Stimulated activated naive CD8-positive, alpha-beta T cell treated with anti-CD3 and anti-CD28 coated beads, Interleukin-15, amount 100 ng/mL, for 72 hours (primary cell): Measurements from ENCODE around the gene FAM222A.
A peak's percentile ranks its signal among the peaks of the same experiment; 100 is the strongest.

ENCODE experiments used
- ATAC-seq: fragments of 150-1000 bp; cut with Tn5 transposase; 2 replicates; pipeline ENCODE4 v1.10.0; 2021; ENCODE audit warnings: mild to moderate bottlenecking, moderate library complexity
- DNase-seq, 2 donors: peaks; one replicate each; pipeline ENCODE4 v3.0.0; 2021 to 2022
- H3K27ac Mint-ChIP-seq, 2 donors: one replicate each; pipeline ENCODE4 v1.8.0; 2022; ENCODE audit warnings: mild to moderate bottlenecking in 2 of 2, mixed read lengths in 2 of 2, moderate library complexity in 2 of 2
- H3K27me3 Mint-ChIP-seq: one replicate; pipeline ENCODE4 v1.8.0; 2022; ENCODE audit warnings: mixed read lengths
- H3K4me1 Mint-ChIP-seq: one replicate; pipeline ENCODE4 v1.8.0; 2022; ENCODE audit warnings: mild to moderate bottlenecking, mixed read lengths
- H3K4me3 Mint-ChIP-seq, 2 donors: one replicate each; pipeline ENCODE4 v1.8.0; 2022; ENCODE audit warnings: mild to moderate bottlenecking in 2 of 2, mixed read lengths in 2 of 2, moderate library complexity in 1 of 2
- H3K9me3 Mint-ChIP-seq, 2 donors: one replicate each; pipeline ENCODE4 v1.8.0; 2022; ENCODE audit warnings: mixed read lengths in 2 of 2

Gene FAM222A

GRCh38 chr12:109762673-109763191 lies 49.1 kb downstream of the FAM222A start:
- no peak overlapping the region for H3K27ac Mint-ChIP-seq
- no peak overlapping the region for H3K4me3 Mint-ChIP-seq
- peak; percentile 4 for ATAC-seq
- peaks cover 19% of the 10 kb centered on the region for H3K4me1 Mint-ChIP-seq
- no peak for DNase-seq
- no peaks in the 10 kb centered on the region for H3K27me3 Mint-ChIP-seq
- H3K9me3 Mint-ChIP-seq: peaks cover 0 to 9% of the 10 kb centered on the region in 2 donors

- Mint-ChIP-seq H3K27me3 (no peaks in the 10 kb centered on the region), H3K4me3 (no peak overlapping the region), H3K27ac (no peak overlapping the region), H3K9me3 (peaks cover 0 to 6% of the 10 kb centered on the region in 2 donors), H3K4me1 (peaks cover 19% of the 10 kb centered on the region)
- DNase-seq: peak in 1 of 2 donors; percentile 23
- peak; percentile 84 for ATAC-seq
Measured at GRCh38 chr12:109763201-109763841, 49.7 kb downstream of the FAM222A start.

- DNase-seq (peak in 1 of 2 donors; percentile 1), ATAC-seq (no peak)
- Mint-ChIP-seq H3K27me3 (no peaks in the 10 kb centered on the region), H3K27ac (no peak overlapping the region), H3K4me3 (no peak overlapping the region), H3K4me1 (peaks cover 19% of the 10 kb centered on the region), H3K9me3 (peaks cover 0 to 6% of the 10 kb centered on the region in 2 donors)
Measured at GRCh38 chr12:109764123-109764522, 50.5 kb downstream of the FAM222A start.

- peak in 1 of 2 donors; percentile 6 for DNase-seq
- no peak for ATAC-seq
- peaks cover 19% of the 10 kb centered on the region for H3K4me1 Mint-ChIP-seq
- H3K27me3 Mint-ChIP-seq: no peaks in the 10 kb centered on the region
- H3K4me3 Mint-ChIP-seq: no peak overlapping the region
- peaks cover 0 to 6% of the 10 kb centered on the region in 2 donors for H3K9me3 Mint-ChIP-seq
- no peak overlapping the region for H3K27ac Mint-ChIP-seq
Measured at GRCh38 chr12:109764776-109765445, 51.3 kb downstream of the FAM222A start.

DNA sequence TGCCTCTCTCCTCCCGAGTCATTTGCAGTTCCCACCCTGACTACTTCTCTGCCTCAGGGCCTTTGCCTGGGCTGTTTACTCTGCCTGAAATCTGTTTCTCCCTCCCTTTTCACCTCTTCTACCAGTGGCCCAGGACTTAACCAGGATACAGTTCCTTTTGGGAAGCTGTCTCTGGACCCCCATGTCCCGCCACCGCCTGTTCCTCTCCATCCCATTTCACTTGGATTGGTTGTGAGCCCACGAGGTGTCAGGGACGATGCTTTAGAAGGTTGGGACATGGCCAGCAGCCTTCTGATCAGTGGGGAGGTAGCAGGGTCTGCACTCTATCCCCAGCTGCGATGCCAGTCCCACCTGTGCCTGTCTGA lies 51.8 kb downstream of the FAM222A start:
- ATAC-seq: no peak
- peaks cover 17% of the 10 kb centered on the region for H3K4me1 Mint-ChIP-seq
- no peak overlapping the region for H3K4me3 Mint-ChIP-seq
- DNase-seq: no peak
- no peaks in the 10 kb centered on the region for H3K27me3 Mint-ChIP-seq
- H3K9me3 Mint-ChIP-seq: peaks cover 0 to 6% of the 10 kb centered on the region in 2 donors
- H3K27ac Mint-ChIP-seq: peak overlapping the region in 1 of 2 donors; percentile 56

- DNase-seq: peak in 1 of 2 donors; percentile 0
- Mint-ChIP-seq H3K27ac (no peak overlapping the region), H3K27me3 (no peaks in the 10 kb centered on the region), H3K4me1 (peaks cover 12% of the 10 kb centered on the region), H3K9me3 (peaks cover 0 to 6% of the 10 kb centered on the region in 2 donors), H3K4me3 (no peak overlapping the region)
- ATAC-seq: no peak
Measured at GRCh38 chr12:109766251-109766778, 52.7 kb downstream of the FAM222A start.

DNA sequence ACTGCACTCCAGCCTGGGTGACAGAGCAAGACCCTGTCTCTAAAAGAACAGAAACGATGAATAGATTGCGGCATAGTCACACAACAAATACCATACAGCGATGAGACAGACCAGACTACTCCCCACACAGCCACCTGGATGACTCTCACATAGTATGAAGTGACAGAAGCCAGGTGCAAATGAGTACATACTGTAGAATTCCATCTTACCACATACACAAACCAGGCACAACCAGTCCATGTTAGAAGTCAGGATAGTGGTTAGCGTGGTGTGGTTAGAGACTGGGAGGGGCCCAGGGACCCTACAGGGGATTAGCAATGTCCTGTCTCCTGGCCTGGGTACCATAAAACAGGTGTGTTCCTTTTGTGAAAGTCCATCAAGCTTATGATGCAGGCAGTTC lies 53.8 kb downstream of the FAM222A start:
- H3K27ac Mint-ChIP-seq: no peak overlapping the region
- DNase-seq (no peak), ATAC-seq (no peak)

DNA sequence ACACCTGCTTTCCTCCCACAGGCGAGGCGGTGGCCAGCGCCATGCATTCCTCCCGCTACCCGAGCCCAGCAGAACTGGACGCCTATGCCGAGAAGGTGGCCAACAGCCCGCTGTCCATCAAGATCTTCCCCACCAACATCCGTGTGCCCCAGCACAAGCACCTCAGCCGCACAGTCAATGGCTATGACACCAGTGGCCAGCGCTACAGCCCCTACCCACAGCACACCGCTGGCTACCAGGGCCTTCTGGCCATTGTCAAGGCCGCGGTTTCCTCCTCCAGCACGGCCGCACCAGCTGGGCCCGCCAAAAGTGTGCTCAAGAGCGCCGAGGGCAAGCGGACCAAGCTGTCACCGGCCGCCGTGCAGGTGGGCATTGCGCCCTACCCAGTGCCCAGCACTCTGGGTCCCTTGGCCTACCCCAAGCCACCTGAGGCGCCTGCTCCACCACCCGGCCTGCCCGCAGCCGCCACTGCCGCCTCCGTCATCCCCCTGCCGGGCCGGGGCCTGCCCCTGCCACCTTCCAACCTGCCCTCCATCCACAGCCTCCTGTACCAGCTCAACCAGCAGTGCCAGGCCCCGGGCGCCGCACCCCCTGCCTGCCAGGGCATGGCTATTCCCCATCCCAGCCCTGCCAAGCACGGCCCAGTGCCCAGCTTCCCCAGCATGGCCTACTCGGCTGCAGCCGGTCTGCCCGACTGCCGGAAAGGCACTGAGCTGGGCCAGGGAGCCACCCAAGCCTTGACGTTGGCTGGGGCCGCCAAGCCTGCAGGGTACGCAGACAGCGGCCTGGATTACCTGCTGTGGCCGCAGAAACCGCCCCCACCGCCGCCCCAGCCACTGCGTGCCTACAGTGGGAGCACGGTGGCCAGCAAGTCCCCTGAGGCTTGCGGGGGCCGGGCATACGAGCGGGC lies 54.6 kb downstream of the FAM222A start:
- Mint-ChIP-seq H3K4me1 (peaks cover 12% of the 10 kb centered on the region), H3K27me3 (peaks cover 1% of the 10 kb centered on the region), H3K9me3 (peaks cover 0 to 4% of the 10 kb centered on the region in 2 donors), H3K27ac (no peak overlapping the region), H3K4me3 (no peak overlapping the region)
- ATAC-seq: no peak
- peak in 1 of 2 donors; percentile 3 for DNase-seq

More for the DNA sequence above, 53.8 kb downstream of the FAM222A start:
- Mint-ChIP-seq H3K9me3 (peaks cover 0 to 6% of the 10 kb centered on the region in 2 donors), H3K4me3 (no peak overlapping the region), H3K4me1 (peaks cover 7% of the 10 kb centered on the region), H3K27me3 (no peaks in the 10 kb centered on the region)

GRCh38 chr12:109768901-109769670 lies 55.5 kb downstream of the FAM222A start:
- Mint-ChIP-seq H3K27ac (peak overlapping the region in 1 of 2 donors; percentile 74), H3K4me3 (no peak overlapping the region), H3K4me1 (peaks cover 16% of the 10 kb centered on the region), H3K9me3 (no peaks in the 10 kb centered on the region), H3K27me3 (peaks cover 9% of the 10 kb centered on the region)
- DNase-seq (peak in 1 of 2 donors; percentile 8), ATAC-seq (no peak)

DNA sequence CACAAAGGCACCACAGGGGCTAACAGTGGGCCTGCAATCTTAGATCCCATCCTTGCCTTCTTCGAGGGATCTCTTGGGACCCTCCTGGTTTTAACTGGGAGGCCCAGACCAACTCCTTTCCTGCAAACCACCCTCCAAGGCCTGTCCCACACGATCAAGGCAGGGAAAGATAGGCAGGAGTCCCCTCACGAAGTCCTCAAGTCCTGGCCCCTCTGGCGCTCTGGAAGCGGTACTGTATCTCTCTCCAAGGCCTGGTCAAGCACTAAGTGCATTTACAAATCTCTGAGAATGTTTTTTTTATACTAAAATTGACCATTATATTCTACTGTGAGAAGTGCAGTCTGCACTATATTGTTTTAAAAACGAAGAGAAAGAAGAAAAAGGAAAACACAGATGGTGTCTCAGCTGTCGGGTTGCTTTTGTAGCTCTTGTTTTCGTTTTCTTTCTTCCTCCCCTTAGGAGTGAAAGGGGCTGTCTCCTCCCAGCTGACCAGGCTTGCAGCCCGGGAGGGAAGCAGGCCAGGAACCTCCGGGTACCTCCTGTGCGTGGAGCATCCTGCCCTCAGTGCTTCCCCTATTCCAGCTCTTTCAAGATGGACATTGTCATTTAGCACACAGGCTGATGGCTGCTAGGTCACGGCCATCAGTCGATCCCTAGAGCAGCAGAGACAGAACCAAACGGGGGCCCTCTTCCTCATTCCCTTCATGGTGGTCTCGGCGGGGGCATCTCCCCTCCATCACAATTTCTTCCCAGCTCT lies 56.7 kb downstream of the FAM222A start:
- peak in 1 of 2 donors; percentile 5 for DNase-seq
- peaks cover 9% of the 10 kb centered on the region for H3K27me3 Mint-ChIP-seq
- no peak overlapping the region for H3K4me3 Mint-ChIP-seq
- H3K4me1 Mint-ChIP-seq: peaks cover 16% of the 10 kb centered on the region
- ATAC-seq: no peak
- no peak overlapping the region for H3K27ac Mint-ChIP-seq
- no peaks in the 10 kb centered on the region for H3K9me3 Mint-ChIP-seq

GRCh38 chr12:109770861-109771670 lies 57.4 kb downstream of the FAM222A start:
- no peaks in the 10 kb centered on the region for H3K9me3 Mint-ChIP-seq
- ATAC-seq: no peak
- H3K4me3 Mint-ChIP-seq: no peak overlapping the region
- DNase-seq: peak in 1 of 2 donors; percentile 6
- H3K27me3 Mint-ChIP-seq: peaks cover 9% of the 10 kb centered on the region
- H3K4me1 Mint-ChIP-seq: peaks cover 16% of the 10 kb centered on the region
- no peak overlapping the region for H3K27ac Mint-ChIP-seq

DNA sequence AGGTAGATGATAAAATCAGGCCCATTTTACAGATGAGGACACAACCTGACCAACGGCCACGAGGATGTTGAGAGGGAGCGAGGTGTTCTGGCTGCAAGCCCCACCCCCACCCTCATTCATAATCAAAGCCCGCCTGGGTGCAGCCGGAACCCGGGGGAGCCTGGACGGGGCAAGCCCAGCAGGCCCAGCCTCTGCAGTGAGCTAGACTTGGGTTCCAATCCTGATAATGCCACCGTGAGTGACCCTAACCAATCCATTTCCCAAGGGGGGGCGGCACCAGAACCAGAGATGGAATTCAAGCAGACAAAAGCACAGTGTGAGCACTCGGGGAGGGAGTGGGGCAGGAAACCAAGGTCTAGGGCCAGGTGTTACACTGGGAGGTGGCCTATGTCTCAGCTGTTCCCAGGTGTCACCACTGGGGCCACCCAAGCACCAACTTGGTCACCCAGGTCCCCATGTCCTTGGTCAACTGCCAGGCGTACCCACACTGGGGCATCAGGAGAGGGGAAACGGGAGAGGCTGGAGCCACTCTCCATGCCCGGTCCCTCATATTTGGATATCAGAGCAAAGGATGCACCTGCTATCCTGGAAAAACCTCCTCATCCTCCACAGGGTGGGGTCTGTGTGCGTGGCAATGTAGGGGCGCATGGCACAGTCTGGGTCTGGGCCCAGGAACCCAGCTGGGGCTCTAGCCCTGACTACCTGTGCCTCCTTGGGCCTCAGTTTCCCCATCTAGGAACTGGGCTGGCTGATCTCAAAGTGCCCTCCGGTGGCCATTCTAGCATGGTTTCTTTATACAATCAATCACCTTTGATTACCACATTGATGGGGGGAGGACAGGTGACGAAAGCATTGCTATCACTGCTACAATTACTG lies 58.4 kb downstream of the FAM222A start:
- peak overlapping the region; percentile 29 to 59 for H3K27ac Mint-ChIP-seq
- DNase-seq (no peak), ATAC-seq (peak; percentile 31)
- no peaks in the 10 kb centered on the region for H3K9me3 Mint-ChIP-seq
- peaks cover 16% of the 10 kb centered on the region for H3K4me1 Mint-ChIP-seq
- H3K27me3 Mint-ChIP-seq: peaks cover 9% of the 10 kb centered on the region
- no peak overlapping the region for H3K4me3 Mint-ChIP-seq
